Measurements from ENCODE around the gene NRXN3. TPM values are rescaled to one million over a fixed set of nuclear protein-coding genes. Genes with fewer than 3 reads are reported as not detected.

Gene NRXN3
- total RNA-seq, 1 experiment from 2014 or later, result not detected

DNA sequence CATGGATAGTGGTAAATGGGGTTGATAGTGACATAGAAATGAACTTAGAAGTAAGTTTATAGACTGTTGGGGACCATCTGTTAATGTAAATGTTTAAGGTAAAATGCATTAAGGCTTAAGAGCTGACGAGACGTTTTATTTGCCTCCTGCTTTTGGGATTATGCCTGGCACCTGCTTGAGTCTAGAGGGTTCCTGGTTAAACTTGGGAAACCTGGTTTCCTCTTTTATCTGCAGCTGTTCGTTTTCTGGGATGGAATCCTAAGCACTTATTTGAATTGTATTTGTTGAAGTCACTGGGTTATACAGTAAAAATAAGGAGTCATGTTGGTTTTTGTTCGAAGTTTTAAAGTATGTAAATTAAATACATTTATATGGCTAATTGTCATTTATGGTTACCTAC lies 914.7 kb downstream of the NRXN3 start:
- Mint-ChIP-seq H3K4me1 (ENCODE audit: low read depth, unreplicated experiment) (no peaks in the 10 kb centered on the region), H3K27ac (ENCODE audit: unreplicated experiment) (no peak overlapping the region), H3K9me3 (ENCODE audit: low read depth, unreplicated experiment) (no peaks in the 10 kb centered on the region), H3K27me3 (ENCODE audit: unreplicated experiment) (no peaks in the 10 kb centered on the region), H3K4me3 (ENCODE audit: low read depth, unreplicated experiment) (no peak overlapping the region), H3K36me3 (ENCODE audit: insufficient read depth, unreplicated experiment) (no peaks in the 10 kb centered on the region)
- CTCF ChIA-PET, result no interaction called here
- DNase-seq, result no peak
- intact Hi-C loops (cut with micrococcal nuclease; ENCODE audit: unreplicated experiment), result no loop called here
- TF ChIP-seq, protein P1, sequence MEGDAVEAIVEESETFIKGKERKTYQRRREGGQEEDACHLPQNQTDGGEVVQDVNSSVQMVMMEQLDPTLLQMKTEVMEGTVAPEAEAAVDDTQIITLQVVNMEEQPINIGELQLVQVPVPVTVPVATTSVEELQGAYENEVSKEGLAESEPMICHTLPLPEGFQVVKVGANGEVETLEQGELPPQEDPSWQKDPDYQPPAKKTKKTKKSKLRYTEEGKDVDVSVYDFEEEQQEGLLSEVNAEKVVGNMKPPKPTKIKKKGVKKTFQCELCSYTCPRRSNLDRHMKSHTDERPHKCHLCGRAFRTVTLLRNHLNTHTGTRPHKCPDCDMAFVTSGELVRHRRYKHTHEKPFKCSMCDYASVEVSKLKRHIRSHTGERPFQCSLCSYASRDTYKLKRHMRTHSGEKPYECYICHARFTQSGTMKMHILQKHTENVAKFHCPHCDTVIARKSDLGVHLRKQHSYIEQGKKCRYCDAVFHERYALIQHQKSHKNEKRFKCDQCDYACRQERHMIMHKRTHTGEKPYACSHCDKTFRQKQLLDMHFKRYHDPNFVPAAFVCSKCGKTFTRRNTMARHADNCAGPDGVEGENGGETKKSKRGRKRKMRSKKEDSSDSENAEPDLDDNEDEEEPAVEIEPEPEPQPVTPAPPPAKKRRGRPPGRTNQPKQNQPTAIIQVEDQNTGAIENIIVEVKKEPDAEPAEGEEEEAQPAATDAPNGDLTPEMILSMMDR (IDR thresholded peaks at IDR 0.05; ENCODE audit: unreplicated experiment), result no peak
- BruUV-seq (replicated peaks), result no TSS peak

DNA sequence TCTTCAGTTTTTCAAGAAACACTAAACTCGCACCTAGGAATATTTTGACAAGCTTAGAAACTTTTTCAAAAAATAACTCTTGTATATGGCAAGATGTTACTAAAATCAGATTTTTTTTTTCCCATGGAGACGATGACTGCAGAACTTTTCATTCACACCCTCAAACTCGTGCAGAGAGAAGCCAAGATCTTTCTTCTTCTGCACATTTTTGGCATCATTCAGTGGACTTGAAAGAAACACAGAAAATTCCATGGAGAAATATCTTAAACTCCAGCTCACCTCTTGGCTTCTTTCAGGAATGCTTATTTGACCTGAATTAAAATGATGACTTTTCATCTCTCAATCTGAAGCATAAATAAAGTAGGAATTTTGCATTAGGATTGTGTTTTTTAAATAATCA lies 919.4 kb downstream of the NRXN3 start:
- CTCF ChIA-PET, result interaction anchor here (1.2 kb wide), 1 partner anchor 11 kb away, joined by 3 read pairs; no protein-coding TSS in a partner anchor
- BruUV-seq (replicated peaks), result no TSS peak
- Mint-ChIP-seq H3K4me3 (ENCODE audit: low read depth, unreplicated experiment) (no peak overlapping the region), H3K36me3 (ENCODE audit: insufficient read depth, unreplicated experiment) (no peaks in the 10 kb centered on the region), H3K27me3 (ENCODE audit: unreplicated experiment) (no peaks in the 10 kb centered on the region), H3K4me1 (ENCODE audit: low read depth, unreplicated experiment) (no peaks in the 10 kb centered on the region), H3K27ac (ENCODE audit: unreplicated experiment) (no peak overlapping the region), H3K9me3 (ENCODE audit: low read depth, unreplicated experiment) (peaks cover 6% of the 10 kb centered on the region)
- TF ChIP-seq, protein P1 (IDR thresholded peaks at IDR 0.05; ENCODE audit: unreplicated experiment), result no peak
- intact Hi-C loops (cut with micrococcal nuclease; ENCODE audit: unreplicated experiment), result no loop called here
- DNase-seq, result no peak

DNA sequence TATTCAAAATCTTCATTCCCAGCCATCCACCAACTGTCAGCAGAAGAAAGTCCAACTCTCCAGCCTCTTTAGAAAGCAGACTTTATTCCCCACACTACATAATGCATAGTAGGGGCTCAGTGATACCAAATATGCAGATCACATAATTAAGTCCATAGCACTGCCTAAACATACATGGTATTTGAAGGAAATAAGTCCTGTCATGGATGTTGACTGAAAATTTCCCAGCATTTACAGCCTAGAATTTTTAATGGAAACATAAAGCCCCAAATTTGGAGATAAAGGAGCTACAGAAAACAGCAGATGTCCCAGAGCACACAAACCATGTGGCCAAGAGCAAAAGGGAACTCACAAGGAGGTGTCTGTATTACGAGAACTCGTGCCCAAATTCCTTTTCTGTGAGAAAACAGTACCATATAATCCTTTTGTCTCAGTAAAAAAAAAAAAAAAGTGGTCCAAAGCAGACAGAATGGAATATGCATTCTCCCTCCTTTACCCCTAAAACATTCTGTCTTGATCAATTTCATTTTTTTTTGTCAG lies 920.5 kb downstream of the NRXN3 start:
- intact Hi-C loops (cut with micrococcal nuclease; ENCODE audit: unreplicated experiment), result no loop called here
- no peak for DNase-seq
- Mint-ChIP-seq H3K27me3 (ENCODE audit: unreplicated experiment) (no peaks in the 10 kb centered on the region), H3K27ac (ENCODE audit: unreplicated experiment) (no peak overlapping the region), H3K4me3 (ENCODE audit: low read depth, unreplicated experiment) (no peak overlapping the region), H3K4me1 (ENCODE audit: low read depth, unreplicated experiment) (no peaks in the 10 kb centered on the region), H3K36me3 (ENCODE audit: insufficient read depth, unreplicated experiment) (no peaks in the 10 kb centered on the region), H3K9me3 (ENCODE audit: low read depth, unreplicated experiment) (peaks cover 8% of the 10 kb centered on the region)
- CTCF ChIA-PET, result no interaction called here
- TF ChIP-seq, protein P1 (IDR thresholded peaks at IDR 0.05; ENCODE audit: unreplicated experiment), result no peak
- no TSS peak for BruUV-seq (replicated peaks)

DNA sequence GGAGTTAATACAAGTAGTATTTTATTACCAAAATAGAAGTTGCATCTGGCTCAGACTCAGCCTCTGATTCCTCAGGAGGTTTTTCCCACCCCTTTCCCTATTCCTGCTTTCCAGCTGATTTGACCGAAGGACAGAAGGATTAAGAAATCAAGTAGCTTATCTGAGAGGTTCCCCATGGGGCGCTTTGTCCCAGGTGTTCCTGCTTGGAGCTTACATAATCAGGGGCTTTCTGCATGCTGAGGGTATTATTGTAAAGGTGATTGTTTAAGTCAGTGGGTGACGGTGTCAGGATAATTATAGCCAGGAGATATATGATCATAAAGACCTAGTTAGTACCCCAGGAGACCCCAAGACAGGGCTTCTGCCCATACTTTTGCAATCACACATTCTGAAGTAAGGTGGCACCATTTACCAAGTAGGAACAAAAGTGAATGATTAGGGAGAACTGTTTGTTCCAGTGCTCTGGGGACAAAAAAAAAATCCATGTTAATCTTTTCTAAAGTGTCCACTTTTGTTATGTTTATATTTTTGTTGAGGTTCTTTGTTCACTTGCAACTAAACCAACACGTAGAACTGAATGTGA lies 921.3 kb downstream of the NRXN3 start:
- no peak overlapping the region for H3K27ac Mint-ChIP-seq (ENCODE audit: unreplicated experiment)
- H3K27me3 Mint-ChIP-seq (ENCODE audit: unreplicated experiment), result no peaks in the 10 kb centered on the region
- H3K4me1 Mint-ChIP-seq (ENCODE audit: low read depth, unreplicated experiment), result no peaks in the 10 kb centered on the region
- intact Hi-C loops (cut with micrococcal nuclease; ENCODE audit: unreplicated experiment), result no loop called here
- CTCF ChIA-PET, result no interaction called here
- no peak overlapping the region for H3K4me3 Mint-ChIP-seq (ENCODE audit: low read depth, unreplicated experiment)
- TF ChIP-seq, protein P1 (IDR thresholded peaks at IDR 0.05; ENCODE audit: unreplicated experiment), result no peak
- peaks cover 8% of the 10 kb centered on the region for H3K9me3 Mint-ChIP-seq (ENCODE audit: low read depth, unreplicated experiment)
- no peaks in the 10 kb centered on the region for H3K36me3 Mint-ChIP-seq (ENCODE audit: insufficient read depth, unreplicated experiment)
- no TSS peak for BruUV-seq (replicated peaks)
- no peak for DNase-seq
